NCI-H128 (cell line): Measurements from ENCODE around the gene SERAC1.

Experiments used
- DNase-seq: peaks from one replicate; lab custom pipeline; 2025; ENCODE audit not compliant: unreplicated experiment; lab: John Stamatoyannopoulos, UW

Gene SERAC1

DNA sequence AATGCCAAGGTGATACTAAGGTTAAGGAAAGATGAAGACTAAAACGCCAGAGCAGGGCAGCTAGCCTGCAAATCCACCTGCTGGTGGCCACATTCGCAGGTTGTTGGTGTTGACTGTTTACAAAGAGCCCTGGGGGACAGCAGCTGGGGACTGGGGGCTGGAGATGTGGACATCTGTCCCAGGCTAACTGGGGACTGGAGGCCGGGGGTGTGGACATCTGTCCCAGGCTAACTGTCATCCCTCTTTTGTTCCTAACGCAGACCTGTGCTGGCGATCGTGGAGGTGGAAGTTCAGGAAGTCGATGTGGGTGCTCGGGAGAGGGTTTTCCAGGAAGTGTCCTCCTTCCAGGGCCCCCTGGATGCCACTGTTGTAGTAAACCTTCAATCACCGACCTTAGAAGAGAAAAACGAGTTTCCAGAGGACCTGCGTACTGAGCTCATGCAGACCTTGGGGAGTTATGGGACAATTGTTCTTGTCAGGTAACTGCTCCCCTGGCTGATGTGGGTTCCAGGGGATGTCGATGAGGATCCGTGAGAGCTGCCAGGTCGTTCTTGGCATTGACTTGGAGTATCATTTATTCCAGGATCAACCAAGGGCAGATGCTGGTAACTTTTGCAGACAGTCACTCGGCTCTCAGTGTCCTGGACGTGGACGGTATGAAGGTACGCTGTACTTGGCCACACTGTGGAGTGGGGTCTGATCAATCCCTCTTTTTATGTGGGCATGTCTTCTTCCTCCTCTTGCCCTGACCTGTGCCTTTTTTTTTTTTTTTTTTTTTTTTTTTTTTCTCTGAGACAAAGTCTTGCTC is 87.0 kb downstream of the SERAC1 start:
- no peak for DNase-seq

- DNase-seq = no peak
Measured at GRCh38 chr6:158078320-158078719, 89.7 kb downstream of the SERAC1 start.

GRCh38 chr6:158077676-158078075 is 90.4 kb downstream of the SERAC1 start:
- DNase-seq = no peak

DNA sequence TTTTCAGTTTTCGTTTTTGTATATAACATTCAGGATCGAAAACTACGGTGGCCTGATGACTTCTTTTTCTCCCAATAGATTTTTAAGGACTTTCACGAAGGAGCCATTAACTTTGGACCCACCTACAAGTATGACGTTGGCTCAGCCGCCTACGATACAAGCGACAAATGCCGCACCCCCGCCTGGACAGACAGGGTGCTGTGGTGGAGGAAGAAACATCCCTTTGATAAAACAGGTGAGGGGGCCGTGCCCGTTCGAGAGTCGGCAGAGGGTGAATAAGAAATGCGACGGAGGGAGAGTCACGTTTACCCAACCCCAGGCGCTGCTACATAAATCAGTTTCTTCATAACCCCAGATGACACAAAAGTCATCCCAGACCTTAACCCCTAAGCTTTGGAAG is 91.5 kb downstream of the SERAC1 start:
- no peak for DNase-seq

DNA sequence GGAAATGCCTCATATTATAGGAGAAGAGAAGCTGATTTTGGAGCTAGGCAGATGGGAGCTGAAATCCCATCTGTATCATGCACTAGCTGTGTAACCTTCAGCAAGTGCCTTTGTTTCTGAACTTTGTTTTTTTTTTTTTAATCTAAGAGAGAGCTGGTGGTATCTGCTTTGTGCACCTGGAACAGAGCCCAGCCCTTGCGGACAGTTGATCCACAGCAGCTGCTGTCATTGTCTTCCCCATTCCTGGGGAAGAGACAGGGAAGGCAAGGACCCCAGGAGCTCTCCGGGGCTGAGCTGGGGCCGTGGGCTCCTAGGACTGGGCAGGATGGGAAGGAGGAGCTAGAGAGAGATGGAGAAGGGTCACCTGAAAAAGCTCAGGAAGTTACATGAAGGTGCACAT is 94.3 kb downstream of the SERAC1 start:
- DNase-seq = no peak

GRCh38 chr6:158072083-158072721 is 95.9 kb downstream of the SERAC1 start:
- no peak for DNase-seq

- no peak for DNase-seq
Measured at GRCh38 chr6:158071121-158072082, 96.7 kb downstream of the SERAC1 start.

GRCh38 chr6:158070513-158070912 is 97.5 kb downstream of the SERAC1 start:
- DNase-seq = no peak

DNA sequence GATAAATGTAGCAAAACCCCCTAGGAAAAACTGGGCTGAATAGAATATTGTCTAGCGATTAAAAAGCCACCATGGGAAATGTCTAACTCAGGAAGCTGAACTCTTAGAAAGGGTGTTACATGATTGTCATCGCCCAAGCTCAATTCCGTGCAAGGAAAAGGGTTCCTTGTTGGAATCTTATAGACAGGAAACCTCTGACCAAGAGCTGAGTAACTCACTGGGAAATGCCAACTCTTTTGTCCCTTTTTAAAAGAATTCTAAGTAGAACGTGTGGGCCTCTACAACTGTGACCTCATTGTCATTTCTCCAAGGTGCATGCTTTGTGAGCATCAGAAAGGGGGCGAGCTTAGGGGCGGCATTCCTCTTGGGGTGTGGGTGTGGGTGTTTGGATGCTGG is 98.3 kb downstream of the SERAC1 start:
- no peak for DNase-seq

GRCh38 chr6:158068893-158069799 is 98.9 kb downstream of the SERAC1 start:
- no peak for DNase-seq

- DNase-seq = no peak
Measured at GRCh38 chr6:158068156-158068892, 99.7 kb downstream of the SERAC1 start.

DNA sequence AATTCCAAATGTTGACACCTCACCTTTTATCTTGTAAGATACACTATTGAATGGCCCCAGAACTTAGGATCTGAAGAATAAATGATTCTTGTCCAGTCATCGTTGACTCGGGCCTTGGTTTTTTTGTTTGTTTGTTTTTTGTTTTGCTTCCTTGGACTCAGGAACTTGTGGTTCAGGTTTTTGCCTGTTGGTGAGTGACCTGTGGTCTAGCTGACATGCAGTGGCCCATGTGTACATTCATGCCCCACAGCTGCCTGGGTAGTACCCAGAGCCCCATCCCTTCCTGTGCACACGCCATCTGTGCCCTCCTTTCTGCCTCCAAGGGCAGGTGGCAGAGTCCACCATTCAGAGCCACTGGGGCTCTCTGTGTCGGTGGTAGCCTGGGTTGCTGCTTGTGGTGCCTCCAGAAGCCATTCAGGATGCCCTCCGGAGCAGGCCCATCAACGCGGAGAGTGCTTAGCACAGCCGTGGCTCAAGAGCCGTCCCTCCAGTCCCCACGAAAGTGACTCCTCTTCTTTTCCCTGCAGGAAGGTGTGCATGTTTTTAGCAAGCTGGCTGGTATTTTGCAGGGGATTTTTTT is 100.5 kb downstream of the SERAC1 start:
- DNase-seq = no peak

- DNase-seq = no peak
Measured at GRCh38 chr6:158066136-158066781, 101.8 kb downstream of the SERAC1 start.

GRCh38 chr6:158064725-158065251 is 103.3 kb downstream of the SERAC1 start:
- no peak for DNase-seq

GRCh38 chr6:158063736-158064135 is 104.3 kb downstream of the SERAC1 start:
- no peak for DNase-seq

GRCh38 chr6:158061709-158062461 is 106.2 kb downstream of the SERAC1 start:
- no peak for DNase-seq

DNA sequence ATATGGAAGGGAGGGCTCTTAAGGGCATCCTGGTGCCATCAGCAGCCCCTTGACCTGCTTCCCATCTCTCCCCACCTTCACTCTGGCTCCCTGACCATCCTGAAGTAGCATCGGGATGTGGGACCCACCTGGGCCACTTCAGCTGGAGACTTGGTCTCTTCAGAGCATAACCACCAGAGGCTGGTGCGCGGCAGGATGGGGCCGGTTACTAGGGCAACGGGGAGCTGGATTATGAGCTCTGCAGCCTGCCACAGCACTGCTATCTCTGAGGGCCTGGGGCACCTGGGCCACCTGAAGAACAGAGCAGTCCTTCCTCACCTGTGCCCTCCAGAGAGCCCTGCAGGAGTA is 106.7 kb downstream of the SERAC1 start:
- no peak for DNase-seq
